ENCODE measurements around the gene ZNF500. TPM values are rescaled to one million over a fixed set of nuclear protein-coding genes. Genes with fewer than 3 reads are reported as not detected.

Gene ZNF500
- total and polyA plus RNA-seq, 4 donors, result 3.0 to 7.4 (median 5.0) TPM

- no peak for TF ChIP-seq FOXA2 (IDR thresholded peaks at IDR 0.05)
- TF ChIP-seq RAD21 (IDR thresholded peaks at IDR 0.05), result no peak
- TF ChIP-seq SP1 (IDR thresholded peaks at IDR 0.05), result no peak
- no peak for TF ChIP-seq EGR1 (IDR thresholded peaks at IDR 0.05; ENCODE audit: low read depth in 2 of 2)
- no peak for TF ChIP-seq GABPA (IDR thresholded peaks at IDR 0.05 in 1 of 2, conservative IDR thresholded peaks at IDR 0.05 in 1 of 2)
- no peak for TF ChIP-seq JUND (IDR thresholded peaks at IDR 0.05)
- no peak for TF ChIP-seq HNF4G (IDR thresholded peaks at IDR 0.05)
- TF ChIP-seq YY1 (IDR thresholded peaks at IDR 0.05), result no peak
- TF ChIP-seq CTCF (IDR thresholded peaks at IDR 0.05; ENCODE audit: low read depth, low read length, missing input control), result no peak
- TF ChIP-seq MAX (IDR thresholded peaks at IDR 0.05), result no peak
- TF ChIP-seq HNF4A (conservative IDR thresholded peaks at IDR 0.05), result no peak
- TF ChIP-seq ZBTB33 (IDR thresholded peaks at IDR 0.05), result no peak
- TF ChIP-seq REST (IDR thresholded peaks at IDR 0.05), result no peak
- no peak for TF ChIP-seq TAF1 (conservative IDR thresholded peaks at IDR 0.05)
- DNase-seq (ENCODE audit: low spot score), result no peak
- 97% methylated on average over 14 of the region's 14 CpGs for WGBS
Observed at GRCh38 chr16:4723071-4723767, 43.7 kb downstream of the ZNF500 start.

GRCh38 chr16:4718466-4718865 lies 48.5 kb downstream of the ZNF500 start:
- 90% methylated on average over 5 of the region's 5 CpGs for WGBS
- Histone ChIP-seq H3K9ac (ENCODE audit: low read depth in 1 of 2, low read length in 2 of 2) (no peak overlapping the region), H3K27me3 (ENCODE audit: control insufficient read depth in 4 of 4, insufficient read depth in 4 of 4, low read length in 3 of 4) (no peaks in the 10 kb centered on the region), H3K36me3 (ENCODE audit: control insufficient read depth in 4 of 4, insufficient read depth in 3 of 4, low read depth in 1 of 4, low read length in 3 of 4) (peaks cover 3 to 31% (median 18%) of the 10 kb centered on the region in 4 donors), H3K27ac (ENCODE audit: low read depth in 1 of 2, low read length in 2 of 2) (no peak overlapping the region), H3K4me3 (ENCODE audit: low read depth in 1 of 3, low read length in 3 of 3) (no peak overlapping the region), H3K4me1 (ENCODE audit: control insufficient read depth in 4 of 4, insufficient read depth in 4 of 4, low read length in 3 of 4) (no peaks in the 10 kb centered on the region), H3K9me3 (ENCODE audit: control insufficient read depth in 4 of 4, low read length in 3 of 4) (no peaks in the 10 kb centered on the region)
- DNase-seq (ENCODE audit: low spot score), result no peak
- TF ChIP-seq RAD21 (IDR thresholded peaks at IDR 0.05) (no peak), TAF1 (conservative IDR thresholded peaks at IDR 0.05) (no peak), EGR1 (IDR thresholded peaks at IDR 0.05; ENCODE audit: low read depth in 2 of 2) (no peak), MAX (IDR thresholded peaks at IDR 0.05) (no peak), SP1 (IDR thresholded peaks at IDR 0.05) (no peak), FOXA2 (IDR thresholded peaks at IDR 0.05) (no peak), HNF4G (IDR thresholded peaks at IDR 0.05) (no peak), ZBTB33 (IDR thresholded peaks at IDR 0.05) (no peak), HNF4A (conservative IDR thresholded peaks at IDR 0.05) (no peak)

More at GRCh38 chr16:4723071-4723767, 43.7 kb downstream of the ZNF500 start:
- no peaks in the 10 kb centered on the region for H3K9me3 ChIP-seq (ENCODE audit: control insufficient read depth in 4 of 4, low read length in 3 of 4)
- H3K4me1 ChIP-seq (ENCODE audit: control insufficient read depth in 4 of 4, insufficient read depth in 4 of 4, low read length in 3 of 4), result no peaks in the 10 kb centered on the region
- no peak overlapping the region for H3K9ac ChIP-seq (ENCODE audit: low read depth in 1 of 2, low read length in 2 of 2)
- H3K4me3 ChIP-seq (ENCODE audit: low read depth in 1 of 3, low read length in 3 of 3), result no peak overlapping the region
- H3K27ac ChIP-seq (ENCODE audit: low read depth in 1 of 2, low read length in 2 of 2), result no peak overlapping the region
- H3K27me3 ChIP-seq (ENCODE audit: control insufficient read depth in 4 of 4, insufficient read depth in 4 of 4, low read length in 3 of 4), result no peaks in the 10 kb centered on the region
- peaks cover 11 to 40% (median 21%) of the 10 kb centered on the region in 4 donors for H3K36me3 ChIP-seq (ENCODE audit: control insufficient read depth in 4 of 4, insufficient read depth in 3 of 4, low read depth in 1 of 4, low read length in 3 of 4)
